Fibroblast of lung (primary cell): ENCODE data around the gene TMEM229A. TPM values are rescaled to one million over a fixed set of nuclear protein-coding genes. Genes with fewer than 3 reads are reported as not detected.
A peak's percentile ranks its signal among the peaks of the same experiment; 100 is the strongest.

Experiments used
- DNase-seq, 2 donors: peaks; one replicate each; pipeline versions ENCODE4 v3.0.0 to v3.0.0-alpha.2; 2010; ENCODE audit warnings: low read depth in 2 of 2
- H2AFZ ChIP-seq: 2 replicates; pipeline ENCODE4 v1.5.1; 2012; ENCODE audit warnings: low read length, control low read depth, inconsistent platforms
- H3K27ac ChIP-seq: 2 replicates; pipeline ENCODE4 v1.5.1; 2011; ENCODE audit warnings: low read length, control low read depth; ENCODE audit not compliant: insufficient read depth
- H3K27me3 ChIP-seq: 2 replicates; pipeline ENCODE4 v1.5.1; 2011; ENCODE audit warnings: mild to moderate bottlenecking, low read length; ENCODE audit not compliant: control insufficient read depth, insufficient read depth
- H3K36me3 ChIP-seq: 2 replicates; pipeline ENCODE4 v1.5.1; 2011; ENCODE audit warnings: low read length; ENCODE audit not compliant: control insufficient read depth, insufficient read depth
- H3K4me1 ChIP-seq: 2 replicates; pipeline ENCODE4 v1.5.1; 2011; ENCODE audit warnings: low read length; ENCODE audit not compliant: control insufficient read depth, insufficient read depth; ENCODE audit errors: extremely low read depth
- H3K4me2 ChIP-seq: 2 replicates; pipeline ENCODE4 v1.5.1; 2011; ENCODE audit warnings: low read length, control low read depth; ENCODE audit not compliant: insufficient read depth; ENCODE audit errors: extremely low read depth
- H3K4me3 ChIP-seq, 4 experiments: fragments of 200-600 bp in 1 of 4; sonication (generic) in 1 of 4; replicated peaks in 1 of 4; 2 replicates each; pipeline ENCODE4 v1.5.1; 2011 to 2016; ENCODE audit warnings: low read length in 4 of 4, low read depth in 3 of 4, mild to moderate bottlenecking in 3 of 4, control low read depth in 2 of 4, inconsistent platforms in 1 of 4, mixed read lengths in 1 of 4; ENCODE audit not compliant: insufficient read depth in 1 of 4; ENCODE audit errors: control extremely low read depth in 1 of 4
- H3K79me2 ChIP-seq: 2 replicates; pipeline ENCODE4 v1.5.1; 2012; ENCODE audit warnings: mild to moderate bottlenecking, low read length, inconsistent platforms; ENCODE audit not compliant: control insufficient read depth, insufficient read depth
- H3K9ac ChIP-seq: 2 replicates; pipeline ENCODE4 v1.5.1; 2011; ENCODE audit warnings: mild to moderate bottlenecking, low read length, control low read depth; ENCODE audit not compliant: insufficient read depth
- H3K9me3 ChIP-seq: 2 replicates; pipeline ENCODE4 v1.5.1; 2012; ENCODE audit warnings: low read depth, low read length; ENCODE audit not compliant: control insufficient read depth, insufficient read depth
- H4K20me1 ChIP-seq: 2 replicates; pipeline ENCODE4 v1.5.1; 2011; ENCODE audit warnings: low read length; ENCODE audit not compliant: control insufficient read depth, insufficient read depth; ENCODE audit errors: extremely low read depth
- CTCF ChIP-seq, 2 donors: IDR thresholded peaks in 1 of 2; conservative IDR thresholded peaks in 1 of 2; 1 replicate in 1 of 2; 2 replicates in 1 of 2; pipeline ENCODE4 v1.5.1; 2011 to 2012; ENCODE audit warnings: low read length in 2 of 2, control low read depth in 1 of 2, inconsistent platforms in 1 of 2, low read depth in 1 of 2, mild to moderate bottlenecking in 1 of 2
- EZH2 ChIP-seq: IDR thresholded peaks from 2 replicates; pipeline ENCODE4 v1.5.1; 2012; ENCODE audit warnings: low read length, control low read depth, mild to moderate bottlenecking; ENCODE audit errors: missing control alignments
- polyA plus RNA-seq, 2 donors: library from polyadenylated mRNA; depleted of rRNA in 1 of 2; stranded (reverse) in 1 of 2; unstranded in 1 of 2; fragments of >200 nt; gene quantifications; 2 replicates each; pipeline ENCODE4 v1.2.1, GENCODE V29; 2011 to 2012; ENCODE audit warnings: missing spikeins in 1 of 2
- total RNA-seq: library from RNA; depleted of rRNA; stranded (reverse); fragments of >200 nt; gene quantifications from 2 replicates; pipeline ENCODE4 v1.2.1, GENCODE V29; 2014

Gene TMEM229A
- total and polyA plus RNA-seq, 2 donors (not counting 1 experiment from before 2014, with no cell fraction given): not detected

DNA sequence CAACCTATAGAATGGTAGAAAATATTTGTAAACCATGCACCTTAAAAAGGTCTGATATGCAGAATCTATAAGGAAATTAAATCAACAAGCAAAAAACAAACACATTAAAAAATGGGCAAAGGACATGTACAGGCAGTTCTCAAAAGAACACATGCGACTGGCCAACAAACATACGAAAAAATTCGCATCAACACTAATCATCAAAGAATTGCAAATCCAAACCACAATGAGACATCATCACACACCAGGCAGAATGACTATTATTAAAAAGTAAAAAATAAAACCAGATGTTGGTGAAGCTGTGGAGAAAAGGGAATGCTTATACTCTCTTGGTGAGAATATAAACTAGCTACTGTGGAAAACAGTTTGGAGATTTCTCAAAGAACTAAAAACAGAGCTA lies 33.2 kb downstream of the TMEM229A start:
- Histone ChIP-seq H3K27me3 (no peaks in the 10 kb centered on the region), H4K20me1 (no peaks in the 10 kb centered on the region), H3K9ac (no peak overlapping the region), H3K4me3 (no peak overlapping the region), H3K4me1 (no peaks in the 10 kb centered on the region), H3K36me3 (no peaks in the 10 kb centered on the region), H3K9me3 (no peaks in the 10 kb centered on the region), H2AFZ (no peak overlapping the region), H3K4me2 (no peak overlapping the region), H3K27ac (no peak overlapping the region), H3K79me2 (no peaks in the 10 kb centered on the region)
- TF ChIP-seq EZH2 (no peak), CTCF (conservative IDR thresholded peaks at IDR 0.05 in 1 of 2, IDR thresholded peaks at IDR 0.05 in 1 of 2; ENCODE audit: low read depth in 1 of 2, low read length in 2 of 2) (no peak)
- peak in 1 of 2 donors; percentile 22 for DNase-seq

DNA sequence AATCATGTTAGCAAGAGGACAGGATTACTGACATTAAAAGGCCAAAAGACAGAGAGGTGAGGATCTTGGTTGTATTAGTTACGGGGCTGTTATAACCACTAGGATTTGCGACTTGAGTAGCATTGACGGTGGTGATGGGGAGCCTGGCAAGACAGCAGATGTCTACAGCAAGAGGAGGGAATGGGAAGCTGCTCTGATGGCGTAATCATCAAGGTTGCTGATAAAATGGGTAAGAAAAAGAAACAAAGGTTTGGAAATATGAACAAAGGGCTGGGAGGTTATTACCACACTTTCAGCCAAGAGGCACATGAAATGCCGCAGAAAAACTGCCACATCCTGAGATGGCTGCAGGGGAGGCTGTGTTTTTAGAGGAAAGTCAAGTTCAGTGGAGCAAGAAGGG lies 33.9 kb downstream of the TMEM229A start:
- TF ChIP-seq CTCF (conservative IDR thresholded peaks at IDR 0.05 in 1 of 2, IDR thresholded peaks at IDR 0.05 in 1 of 2; ENCODE audit: low read depth in 1 of 2, low read length in 2 of 2) (no peak), EZH2 (no peak)
- H3K4me1 ChIP-seq: no peaks in the 10 kb centered on the region
- DNase-seq: no peak
- H2AFZ ChIP-seq: no peak overlapping the region
- no peaks in the 10 kb centered on the region for H3K9me3 ChIP-seq
- H3K4me2 ChIP-seq: no peak overlapping the region
- no peaks in the 10 kb centered on the region for H4K20me1 ChIP-seq
- H3K27me3 ChIP-seq: no peaks in the 10 kb centered on the region
- H3K79me2 ChIP-seq: no peaks in the 10 kb centered on the region
- no peak overlapping the region for H3K27ac ChIP-seq
- H3K4me3 ChIP-seq: no peak overlapping the region
- no peaks in the 10 kb centered on the region for H3K36me3 ChIP-seq
- no peak overlapping the region for H3K9ac ChIP-seq

DNA sequence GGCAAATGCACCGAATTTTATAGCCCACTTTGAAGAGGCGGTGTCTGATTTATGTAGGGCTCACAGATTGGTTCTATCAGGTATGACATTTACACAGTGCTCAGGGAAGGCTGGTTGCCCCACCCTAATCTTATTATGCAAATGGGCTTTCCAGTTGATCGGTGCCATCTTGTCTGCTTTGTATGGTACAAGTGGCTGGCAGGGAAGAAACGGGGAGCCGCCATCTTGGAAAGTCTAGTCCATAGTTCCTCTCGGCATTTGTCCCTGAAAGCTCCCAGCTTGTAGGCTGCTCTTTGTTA lies 36.6 kb downstream of the TMEM229A start:
- H3K36me3 ChIP-seq: no peaks in the 10 kb centered on the region
- H3K27ac ChIP-seq: no peak overlapping the region
- H3K4me1 ChIP-seq: no peaks in the 10 kb centered on the region
- no peak overlapping the region for H3K4me3 ChIP-seq
- DNase-seq: no peak
- no peak overlapping the region for H3K4me2 ChIP-seq
- H4K20me1 ChIP-seq: no peaks in the 10 kb centered on the region
- H2AFZ ChIP-seq: no peak overlapping the region
- H3K79me2 ChIP-seq: no peaks in the 10 kb centered on the region
- H3K9me3 ChIP-seq: no peaks in the 10 kb centered on the region
- H3K9ac ChIP-seq: no peak overlapping the region
- TF ChIP-seq CTCF (conservative IDR thresholded peaks at IDR 0.05 in 1 of 2, IDR thresholded peaks at IDR 0.05 in 1 of 2; ENCODE audit: low read depth in 1 of 2, low read length in 2 of 2) (no peak), EZH2 (no peak)
- no peaks in the 10 kb centered on the region for H3K27me3 ChIP-seq
